HG02973 (cell line): ENCODE data around the gene RSPH1.
A peak's percentile ranks its signal among the peaks of the same experiment; 100 is the strongest.
"Not testable (repeated sequence)": the region's sequence is repeated elsewhere in the genome, so short reads cannot be mapped to it uniquely, and the experiment has no call there.

Experiments used
- ATAC-seq: cut with Tn5 transposase; IDR thresholded peaks from one replicate; pipeline ENCODE4 v1.9.1; 2021; ENCODE audit warnings: moderate library complexity; ENCODE audit not compliant: unreplicated experiment

RSPH1 gene

DNA sequence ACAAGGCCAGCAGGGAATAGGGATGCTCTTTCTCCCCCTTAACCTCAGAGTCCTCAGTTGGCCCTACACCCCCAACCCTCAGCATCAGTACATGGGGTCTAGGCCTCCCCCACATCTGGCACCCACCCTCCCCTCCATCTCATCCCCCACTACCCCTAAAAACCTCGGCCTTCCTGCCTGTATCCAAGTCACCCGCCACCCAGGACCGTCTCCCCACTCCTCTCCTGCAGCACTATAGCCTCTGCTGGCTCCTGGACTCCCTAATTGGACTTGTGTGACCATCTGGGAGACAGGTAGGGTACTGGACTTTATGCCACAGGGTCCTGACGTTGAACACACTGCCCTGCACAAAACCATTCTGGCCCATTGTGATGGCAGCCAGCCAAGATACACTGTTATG is 6.0 kb downstream of the RSPH1 start:
- no peak for ATAC-seq

- ATAC-seq, result no peak
These were observed 6.9 kb downstream of the RSPH1 start for GRCh38 chr21:42489006-42489563.

GRCh38 chr21:42486531-42486930 is 9.5 kb downstream of the RSPH1 start:
- no peak for ATAC-seq

GRCh38 chr21:42486072-42486471 is 10.0 kb downstream of the RSPH1 start:
- ATAC-seq, result no peak

GRCh38 chr21:42484966-42485365 is 11.1 kb downstream of the RSPH1 start:
- no peak for ATAC-seq

- ATAC-seq, result no peak
These were observed 14.9 kb downstream of the RSPH1 start for GRCh38 chr21:42481169-42481568.

GRCh38 chr21:42480736-42481135 is 15.3 kb downstream of the RSPH1 start:
- ATAC-seq, result no peak

- no peak for ATAC-seq
These were observed 16.4 kb downstream of the RSPH1 start for GRCh38 chr21:42479582-42479981.

- no peak for ATAC-seq
These were observed 17.5 kb downstream of the RSPH1 start for GRCh38 chr21:42478504-42478903.

- no peak for ATAC-seq
These were observed 19.4 kb downstream of the RSPH1 start for GRCh38 chr21:42476388-42477331.

GRCh38 chr21:42475526-42476387 is 20.3 kb downstream of the RSPH1 start:
- no peak for ATAC-seq

- ATAC-seq, result no peak
These were observed 21.0 kb downstream of the RSPH1 start for GRCh38 chr21:42475036-42475435.

DNA sequence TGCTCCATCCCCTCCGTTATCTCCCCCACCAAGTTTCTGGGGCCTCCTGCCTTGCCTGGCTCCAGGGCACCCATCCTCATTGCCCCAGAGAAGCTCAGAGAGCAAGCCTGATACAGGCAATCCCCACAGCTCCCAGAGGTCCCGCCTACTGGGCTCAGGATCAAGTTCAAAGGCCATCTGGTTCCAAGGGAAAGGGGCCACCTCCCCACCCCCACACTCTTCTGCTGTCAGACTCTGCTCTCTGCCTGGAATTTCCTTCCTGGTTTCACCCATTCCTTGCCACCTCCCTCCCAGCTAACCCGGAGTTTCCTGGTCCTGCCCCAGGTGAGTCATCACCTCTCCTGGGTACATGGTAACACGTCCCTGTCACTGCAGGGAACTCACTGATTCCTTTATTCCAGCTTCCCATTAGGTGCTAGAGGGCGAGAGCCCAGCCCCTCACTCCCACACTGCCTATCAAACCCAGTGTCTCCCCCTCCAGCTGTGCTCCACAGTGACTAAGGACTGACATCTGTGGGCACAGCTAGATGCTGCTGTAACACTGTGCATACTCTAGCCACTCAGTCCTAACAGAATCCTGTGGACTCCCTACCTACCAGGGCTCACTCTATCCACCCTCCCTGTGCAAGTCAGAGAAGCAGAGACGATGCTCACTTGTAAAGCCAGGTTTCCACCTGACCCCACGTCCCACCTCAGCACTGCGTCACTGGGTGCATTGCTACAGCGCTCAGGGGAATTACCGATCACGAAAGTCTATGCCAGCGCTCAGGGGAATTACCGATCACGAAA is 21.8 kb downstream of the RSPH1 start:
- ATAC-seq, result peak; percentile 47

GRCh38 chr21:42473498-42474042 is 22.5 kb downstream of the RSPH1 start:
- ATAC-seq, result no peak

GRCh38 chr21:42472521-42472920 is 23.5 kb downstream of the RSPH1 start:
- no peak for ATAC-seq

DNA sequence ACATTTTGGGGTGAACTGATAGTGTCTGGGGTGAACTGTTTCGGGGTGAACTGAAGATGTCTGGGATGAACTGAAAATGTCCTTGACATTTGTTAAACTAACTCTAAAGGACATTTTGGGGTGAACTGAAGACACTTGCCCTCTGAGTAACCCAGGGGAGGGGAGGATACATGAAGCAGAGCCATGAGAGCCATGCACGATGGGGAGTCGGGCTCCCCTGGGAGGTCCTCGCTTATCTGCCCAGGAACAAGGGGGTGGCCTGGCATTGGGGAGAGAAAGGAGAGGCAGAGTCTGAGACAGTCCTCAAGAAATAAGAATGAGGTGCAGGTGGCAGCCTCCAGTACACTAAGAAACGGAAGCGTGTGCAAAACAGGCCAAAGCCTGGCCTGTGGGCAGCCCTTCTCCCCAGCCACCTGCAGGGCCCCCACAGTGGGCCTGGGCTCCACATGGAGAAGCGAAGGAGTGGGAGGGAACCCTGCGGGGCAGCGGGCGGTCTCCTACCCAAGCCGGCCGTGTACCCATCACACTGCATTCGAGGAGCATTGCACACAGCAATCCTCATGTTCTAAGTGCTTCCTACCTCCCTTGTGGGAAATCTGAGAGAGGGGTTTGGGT is 24.2 kb downstream of the RSPH1 start:
- no peak for ATAC-seq

GRCh38 chr21:42471206-42471605 is 24.8 kb downstream of the RSPH1 start:
- no peak for ATAC-seq

DNA sequence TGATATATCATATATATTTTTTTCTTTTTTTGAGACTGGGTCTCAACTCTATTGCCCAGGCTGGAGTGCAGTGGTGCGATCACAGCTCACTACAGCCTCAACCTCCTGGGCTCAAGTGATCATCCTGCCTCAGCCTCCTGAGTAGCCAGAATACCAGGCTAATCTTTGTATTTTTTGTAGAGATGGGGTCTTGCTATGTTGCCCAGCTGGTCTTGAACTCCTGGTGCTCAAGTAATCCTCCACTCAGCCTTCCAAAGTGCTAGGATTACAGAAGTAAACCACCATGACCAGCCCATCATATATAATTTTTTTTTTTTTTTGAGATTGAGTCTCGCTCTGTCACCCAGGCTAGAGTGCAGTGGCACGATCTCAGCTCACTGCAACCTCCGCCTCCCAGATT is 26.3 kb downstream of the RSPH1 start:
- ATAC-seq, result not testable (repeated sequence)

- no peak for ATAC-seq
These were observed 26.8 kb downstream of the RSPH1 start for GRCh38 chr21:42469272-42469671.
